T-helper 9 cell (primary cell): ENCODE measurements around the gene AIM2.
"Not testable (repeated sequence)": the region's sequence is repeated elsewhere in the genome, so short reads cannot be mapped to it uniquely, and the experiment has no call there.

ENCODE experiments used
- DNase-seq: peaks from one replicate; pipeline ENCODE4 v3.0.0-alpha.2; 2020

Gene AIM2

GRCh38 chr1:159077120-159077961, 775 bp upstream of the AIM2 start:
- peak; percentile 78 for DNase-seq

GRCh38 chr1:159071970-159072582, 4.5 kb downstream of the AIM2 start:
- DNase-seq = no peak

GRCh38 chr1:159068886-159069285, 7.7 kb downstream of the AIM2 start:
- no peak for DNase-seq

GRCh38 chr1:159067699-159068621, 8.6 kb downstream of the AIM2 start:
- no peak for DNase-seq

- no peak for DNase-seq
These were observed 10.5 kb downstream of the AIM2 start for GRCh38 chr1:159066108-159066507.

- DNase-seq = no peak
These were observed 11.5 kb downstream of the AIM2 start for GRCh38 chr1:159065106-159065505.

GRCh38 chr1:159058751-159059150, 17.8 kb downstream of the AIM2 start:
- no peak for DNase-seq

- DNase-seq = no peak
These were observed 20.4 kb downstream of the AIM2 start for GRCh38 chr1:159056069-159056698.

GRCh38 chr1:159055181-159055641, 21.4 kb downstream of the AIM2 start:
- no peak for DNase-seq

GRCh38 chr1:159054427-159054826, 22.1 kb downstream of the AIM2 start:
- DNase-seq = no peak

GRCh38 chr1:159051436-159051835, 25.1 kb downstream of the AIM2 start:
- no peak for DNase-seq

GRCh38 chr1:159046486-159046885, 30.1 kb downstream of the AIM2 start:
- not testable (repeated sequence) for DNase-seq

GRCh38 chr1:159040893-159041724, 35.5 kb downstream of the AIM2 start:
- DNase-seq = no peak

- no peak for DNase-seq
These were observed 36.4 kb downstream of the AIM2 start for GRCh38 chr1:159040206-159040605.

- no peak for DNase-seq
These were observed 45.6 kb downstream of the AIM2 start for GRCh38 chr1:159030877-159031447.

- DNase-seq = no peak
These were observed 46.3 kb downstream of the AIM2 start for GRCh38 chr1:159030311-159030710.

- DNase-seq = not testable (repeated sequence)
These were observed 49.7 kb downstream of the AIM2 start for GRCh38 chr1:159026841-159027240.

GRCh38 chr1:159025043-159025442, 51.5 kb downstream of the AIM2 start:
- DNase-seq = no peak

GRCh38 chr1:159023723-159024122, 52.8 kb downstream of the AIM2 start:
- DNase-seq = no peak

GRCh38 chr1:159015440-159015909, 61.1 kb downstream of the AIM2 start:
- peak; percentile 45 for DNase-seq

GRCh38 chr1:159014851-159015250, 61.7 kb downstream of the AIM2 start:
- DNase-seq = no peak
